HCT116 (cell line): ENCODE data around the gene SHOC2. TPM values are rescaled to one million over a fixed set of nuclear protein-coding genes. Genes with fewer than 3 reads are reported as not detected.

ENCODE experiments used
- ATAC-seq: fragments of 200-7000 bp; cut with Tn5 transposase; 2 replicates; pipeline ENCODE4 v1.9.1; 2020; ENCODE audit warnings: mild to moderate bottlenecking, moderate library complexity
- BruUV-seq: library from RNA; stranded (reverse); fragments of 400-500 nt; replicated peaks from 2 replicates; lab custom pipeline; 2021; lab: Mats Ljungman, UMichigan
- CTCF ChIA-PET: fragments of 300-600 bp; sonication (Branson Sonifier 250); formaldehyde crosslinking; loops from one replicate; lab custom pipeline; 2021; ENCODE audit warnings: antibody characterized with exemption; lab: Charles Lee
- POLR2A ChIA-PET: fragments of 300-600, 350-600 bp; sonication (Branson Sonifier 250); formaldehyde crosslinking; loops from one replicate; lab custom pipeline; 2021; ENCODE audit warnings: antibody characterized with exemption; lab: Charles Lee
- RAD21 ChIA-PET, 2 experiments: fragments of 300-600 bp; sonication (Branson Sonifier 250); formaldehyde crosslinking; loops; one replicate each; lab custom pipeline; 2023; ENCODE audit warnings: low total read pairs in 2 of 2; ENCODE audit not compliant: uncharacterized antibody in 2 of 2, unreplicated experiment in 2 of 2, low non-redundant PET in 1 of 2; lab: Charles Lee
- DNase-seq: peaks from one replicate; pipeline ENCODE4 v3.0.0-alpha.2; 2010; ENCODE audit warnings: low read depth, low spot score
- H2AFZ ChIP-seq: fragments of 200-600 bp; shearing (Covaris generic), sonication (generic); 2 replicates; pipeline ENCODE4 v1.6.1; 2017; ENCODE audit warnings: low read depth, mixed run types, mixed read lengths, antibody characterized with exemption, low read length; ENCODE audit not compliant: poor library complexity, severe bottlenecking
- H3K27ac ChIP-seq: 2 replicates; pipeline ENCODE4 v1.5.1; 2012; ENCODE audit warnings: low read depth, low read length
- H3K27me3 ChIP-seq: fragments of 200-600 bp; sonication (generic); 2 replicates; pipeline ENCODE4 v1.6.1; 2016; ENCODE audit warnings: mixed run types, low read length, mixed read lengths; ENCODE audit not compliant: insufficient read depth
- H3K36me3 ChIP-seq, 2 experiments: fragments of 200-500 bp in 1 of 2; fragments of 200-600 bp in 1 of 2; sonication (Bioruptor generic) in 1 of 2; sonication (generic) in 1 of 2; 2 replicates each; pipeline versions ENCODE4 v1.5.1 to v1.6.1; 2014 to 2016; ENCODE audit warnings: low read length in 2 of 2, inconsistent platforms in 1 of 2, mixed read lengths in 1 of 2, mixed run types in 1 of 2; ENCODE audit not compliant: insufficient read depth in 2 of 2, control insufficient read depth in 1 of 2
- H3K4me1 ChIP-seq, 2 experiments: fragments of 200-600 bp in 1 of 2; sonication (generic) in 1 of 2; 2 replicates each; pipeline versions ENCODE4 v1.5.1 to v1.6.1; 2012 to 2017; ENCODE audit warnings: low read length in 2 of 2, inconsistent platforms in 1 of 2, mild to moderate bottlenecking in 1 of 2, mixed read lengths in 1 of 2, mixed run types in 1 of 2, moderate library complexity in 1 of 2; ENCODE audit not compliant: insufficient read depth in 2 of 2, control insufficient read depth in 1 of 2
- H3K4me2 ChIP-seq: fragments of 200-600 bp; sonication (generic); 2 replicates; pipeline ENCODE4 v1.6.1; 2017; ENCODE audit warnings: mixed run types, low read length, mixed read lengths
- H3K4me3 ChIP-seq, 2 experiments: fragments of 200-600 bp in 1 of 2; sonication (generic) in 1 of 2; replicated peaks in 1 of 2; 2 replicates each; pipeline ENCODE4 v1.5.1; 2011 to 2016; ENCODE audit warnings: low read length in 2 of 2, control low read depth in 1 of 2, low read depth in 1 of 2, mild to moderate bottlenecking in 1 of 2, mixed read lengths in 1 of 2, mixed run types in 1 of 2
- H3K79me2 ChIP-seq: fragments of 200-600 bp; sonication (generic); 2 replicates; pipeline ENCODE4 v1.6.1; 2017; ENCODE audit warnings: mild to moderate bottlenecking, mixed run types, low read length, moderate library complexity, mixed read lengths; ENCODE audit not compliant: insufficient read depth
- H3K9ac ChIP-seq: fragments of 200-600 bp; sonication (generic); 2 replicates; pipeline ENCODE4 v1.6.1; 2016; ENCODE audit warnings: low read length, mixed read lengths
- H3K9me2 ChIP-seq: fragments of 200-600 bp; sonication (generic), shearing (Covaris generic); 2 replicates; pipeline ENCODE4 v1.6.1; 2017; ENCODE audit warnings: mixed run types, mild to moderate bottlenecking, moderate library complexity; ENCODE audit not compliant: insufficient read depth
- H3K9me3 ChIP-seq, 2 experiments: fragments of 200-500 bp in 1 of 2; fragments of 200-600 bp in 1 of 2; sonication (Bioruptor generic) in 1 of 2; sonication (generic) in 1 of 2; 2 replicates each; pipeline ENCODE4 v1.6.1; 2014 to 2017; ENCODE audit warnings: low read length in 2 of 2, mixed read lengths in 2 of 2, inconsistent platforms in 1 of 2, low read depth in 1 of 2, mild to moderate bottlenecking in 1 of 2, mixed run types in 1 of 2, moderate library complexity in 1 of 2; ENCODE audit not compliant: control insufficient read depth in 1 of 2, insufficient read depth in 1 of 2
- H4K20me1 ChIP-seq: fragments of 200-600 bp; sonication (generic), shearing (Covaris generic); 2 replicates; pipeline ENCODE4 v1.6.1; 2017; ENCODE audit warnings: mixed run types, mild to moderate bottlenecking, moderate library complexity; ENCODE audit not compliant: insufficient read depth
- CBX3 ChIP-seq: IDR thresholded peaks from 2 replicates; pipeline ENCODE4 v1.6.1; 2012; ENCODE audit warnings: low read depth
- CEBPB ChIP-seq: IDR thresholded peaks from 2 replicates; pipeline ENCODE4 v1.6.1; 2012; ENCODE audit warnings: low read depth
- EGR1 ChIP-seq: IDR thresholded peaks from 2 replicates; pipeline ENCODE4 v1.6.1; 2012; ENCODE audit warnings: low read depth
- ELF1 ChIP-seq: IDR thresholded peaks from 2 replicates; pipeline ENCODE4 v1.6.1; 2012; ENCODE audit warnings: low read depth, borderline replicate concordance
- EZH2 ChIP-seq: fragments of 200-600 bp; sonication (generic); IDR thresholded peaks from 2 replicates; pipeline ENCODE4 v1.6.1; 2017; ENCODE audit warnings: antibody characterized with exemption, mixed run types
- EZH2phosphoT487 ChIP-seq: fragments of 200-600 bp; IDR thresholded peaks from 2 replicates; pipeline ENCODE4 v1.6.1; 2018; ENCODE audit warnings: antibody characterized with exemption, borderline replicate concordance
- FOSL1 ChIP-seq: IDR thresholded peaks from 2 replicates; pipeline ENCODE4 v1.6.1; 2012; ENCODE audit warnings: low read depth
- JUND ChIP-seq: IDR thresholded peaks from 2 replicates; pipeline ENCODE4 v1.6.1; 2012
- MAX ChIP-seq: IDR thresholded peaks from 2 replicates; pipeline ENCODE4 v1.6.1; 2012
- SIN3A ChIP-seq: IDR thresholded peaks from 2 replicates; pipeline ENCODE4 v1.6.1; 2012; ENCODE audit warnings: low read depth
- SRF ChIP-seq: IDR thresholded peaks from 2 replicates; pipeline ENCODE4 v1.6.1; 2012; ENCODE audit warnings: low read depth
- YY1 ChIP-seq: IDR thresholded peaks from 2 replicates; pipeline ENCODE4 v1.6.1; 2011; ENCODE audit warnings: low read length, low read depth, moderate library complexity, mild to moderate bottlenecking; ENCODE audit not compliant: insufficient replicate concordance; ENCODE audit errors: extremely low read depth
- ZFX ChIP-seq: fragments of 450-650 bp; IDR thresholded peaks from 2 replicates; pipeline ENCODE4 v1.6.1; 2017
- intact Hi-C: fragments of 100-400 bp; cut with micrococcal nuclease; formaldehyde crosslinking; loops from 2 replicates; pipeline ENCODE4 v1.10.0; 2022
- total RNA-seq: library from RNA; stranded (reverse); gene quantifications from one replicate; pipeline ENCODE4 v1.2.1, GENCODE V29; 2021; ENCODE audit not compliant: unreplicated experiment
- TF ChIP-seq, protein P1 (sequence below), 3 experiments: fragments of 200-600 bp in 1 of 3; sonication (generic) in 1 of 3; IDR thresholded peaks in 2 of 3; conservative IDR thresholded peaks in 1 of 3; 2 replicates each; pipeline ENCODE4 v1.5.1; 2012 to 2017; ENCODE audit warnings: low read depth in 2 of 3, low read length in 2 of 3, antibody characterized with exemption in 1 of 3, borderline replicate concordance in 1 of 3, control low read depth in 1 of 3, mild to moderate bottlenecking in 1 of 3, mixed read lengths in 1 of 3, mixed run types in 1 of 3, moderate library complexity in 1 of 3; ENCODE audit not compliant: insufficient read depth in 1 of 3

The SHOC2 gene
- total RNA-seq, 1 experiment from 2014 or later, result 39.5 TPM

DNA sequence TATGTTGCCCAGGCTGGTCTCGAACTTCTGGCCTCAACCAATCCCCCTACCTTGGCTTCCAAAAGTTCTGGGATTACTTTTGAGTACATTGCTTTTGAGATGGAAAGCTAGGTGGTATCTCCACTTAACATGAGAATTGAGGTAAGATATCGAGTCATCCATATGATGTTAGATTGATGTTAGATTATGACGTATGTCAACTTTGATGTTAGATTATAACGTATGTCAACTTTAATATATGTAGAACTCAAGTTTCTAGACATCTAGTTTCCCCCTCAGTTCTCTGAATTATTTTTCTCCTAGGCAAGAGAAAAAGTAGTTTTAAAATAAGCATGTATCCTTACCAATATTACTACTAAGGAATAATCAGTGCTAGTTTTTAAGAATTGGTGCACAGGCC, 20.0 kb downstream of the SHOC2 start:
- Histone ChIP-seq H3K4me3 (no peak overlapping the region), H2AFZ (no peak overlapping the region), H3K27me3 (no peaks in the 10 kb centered on the region), H3K27ac (no peak overlapping the region), H3K9ac (no peak overlapping the region), H3K9me3 (no peaks in the 10 kb centered on the region), H3K79me2 (peaks cover 61% of the 10 kb centered on the region), H3K4me2 (no peak overlapping the region), H3K4me1 (no peaks in the 10 kb centered on the region), H3K36me3 (no peaks in the 10 kb centered on the region), H4K20me1 (no peaks in the 10 kb centered on the region), H3K9me2 (peaks cover 3% of the 10 kb centered on the region; the same call in 1 of the 2 replicates)
- ChIA-PET POLR2A (no interaction called here), CTCF (interaction anchor here (0.6 kb wide), 1 partner anchor 12 kb away, joined by 3 read pairs; no protein-coding TSS in a partner anchor), RAD21 (no interaction called here)
- no peak for ATAC-seq
- DNase-seq, result no peak
- no TSS peak for BruUV-seq
- intact Hi-C loops, result no loop called here
- TF ChIP-seq EZH2 (no peak), FOSL1 (no peak), SRF (no peak), JUND (no peak), EGR1 (no peak), CBX3 (no peak), EZH2phosphoT487 (no peak), ZFX (no peak), CEBPB (no peak), MAX (no peak), SIN3A (no peak), ELF1 (no peak), YY1 (no peak)
- TF ChIP-seq, protein P1, sequence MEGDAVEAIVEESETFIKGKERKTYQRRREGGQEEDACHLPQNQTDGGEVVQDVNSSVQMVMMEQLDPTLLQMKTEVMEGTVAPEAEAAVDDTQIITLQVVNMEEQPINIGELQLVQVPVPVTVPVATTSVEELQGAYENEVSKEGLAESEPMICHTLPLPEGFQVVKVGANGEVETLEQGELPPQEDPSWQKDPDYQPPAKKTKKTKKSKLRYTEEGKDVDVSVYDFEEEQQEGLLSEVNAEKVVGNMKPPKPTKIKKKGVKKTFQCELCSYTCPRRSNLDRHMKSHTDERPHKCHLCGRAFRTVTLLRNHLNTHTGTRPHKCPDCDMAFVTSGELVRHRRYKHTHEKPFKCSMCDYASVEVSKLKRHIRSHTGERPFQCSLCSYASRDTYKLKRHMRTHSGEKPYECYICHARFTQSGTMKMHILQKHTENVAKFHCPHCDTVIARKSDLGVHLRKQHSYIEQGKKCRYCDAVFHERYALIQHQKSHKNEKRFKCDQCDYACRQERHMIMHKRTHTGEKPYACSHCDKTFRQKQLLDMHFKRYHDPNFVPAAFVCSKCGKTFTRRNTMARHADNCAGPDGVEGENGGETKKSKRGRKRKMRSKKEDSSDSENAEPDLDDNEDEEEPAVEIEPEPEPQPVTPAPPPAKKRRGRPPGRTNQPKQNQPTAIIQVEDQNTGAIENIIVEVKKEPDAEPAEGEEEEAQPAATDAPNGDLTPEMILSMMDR (IDR thresholded peaks at IDR 0.05 in 2 of 3, conservative IDR thresholded peaks at IDR 0.05 in 1 of 3; ENCODE audit: borderline replicate concordance in 1 of 3, insufficient read depth in 1 of 3, low read depth in 2 of 3, low read length in 2 of 3), result no peak
